MM.1S (cell line): ENCODE data around the gene IZUMO3.

Experiments
- CTCF ChIP-seq: fragments of 300-600 bp; sonication (generic); IDR thresholded peaks from 2 replicates; pipeline ENCODE4 v1.5.1; 2016; ENCODE audit warnings: antibody characterized with exemption, low read length, mixed read lengths
- EZH2 ChIP-seq: fragments of 300-600 bp; sonication (generic); optimal IDR thresholded peaks from 2 replicates; pipeline ENCODE3; 2017; ENCODE audit warnings: low read depth, mild to moderate bottlenecking, antibody characterized with exemption, low read length, mixed read lengths
- EZH2phosphoT487 ChIP-seq: fragments of 300-600 bp; sonication (generic); IDR thresholded peaks from 2 replicates; pipeline ENCODE4 v1.6.1; 2018; ENCODE audit warnings: antibody characterized with exemption, low read length

GRCh38 chr9:24509850-24510249, 35.8 kb downstream of the IZUMO3 start:
- TF ChIP-seq EZH2phosphoT487: no peak
- TF ChIP-seq CTCF: no peak
- no peak for TF ChIP-seq EZH2
